Pulmonary artery endothelial cell (primary cell): ENCODE results near the gene MAP3K3. TPM values are rescaled to one million over a fixed set of nuclear protein-coding genes. Genes with fewer than 3 reads are reported as not detected.

ENCODE experiments used
- DNase-seq: peaks from one replicate; pipeline ENCODE4 v3.0.0-alpha.2; 2011; ENCODE audit warnings: low read depth, low spot score
- total RNA-seq: library from RNA; depleted of rRNA; stranded (reverse); fragments of >200 nt; gene quantifications from 2 replicates; pipeline ENCODE4 v1.2.3, GENCODE V29; 2014

MAP3K3 gene
- total RNA-seq, 1 donor from 2014 or later = 104 TPM

DNA sequence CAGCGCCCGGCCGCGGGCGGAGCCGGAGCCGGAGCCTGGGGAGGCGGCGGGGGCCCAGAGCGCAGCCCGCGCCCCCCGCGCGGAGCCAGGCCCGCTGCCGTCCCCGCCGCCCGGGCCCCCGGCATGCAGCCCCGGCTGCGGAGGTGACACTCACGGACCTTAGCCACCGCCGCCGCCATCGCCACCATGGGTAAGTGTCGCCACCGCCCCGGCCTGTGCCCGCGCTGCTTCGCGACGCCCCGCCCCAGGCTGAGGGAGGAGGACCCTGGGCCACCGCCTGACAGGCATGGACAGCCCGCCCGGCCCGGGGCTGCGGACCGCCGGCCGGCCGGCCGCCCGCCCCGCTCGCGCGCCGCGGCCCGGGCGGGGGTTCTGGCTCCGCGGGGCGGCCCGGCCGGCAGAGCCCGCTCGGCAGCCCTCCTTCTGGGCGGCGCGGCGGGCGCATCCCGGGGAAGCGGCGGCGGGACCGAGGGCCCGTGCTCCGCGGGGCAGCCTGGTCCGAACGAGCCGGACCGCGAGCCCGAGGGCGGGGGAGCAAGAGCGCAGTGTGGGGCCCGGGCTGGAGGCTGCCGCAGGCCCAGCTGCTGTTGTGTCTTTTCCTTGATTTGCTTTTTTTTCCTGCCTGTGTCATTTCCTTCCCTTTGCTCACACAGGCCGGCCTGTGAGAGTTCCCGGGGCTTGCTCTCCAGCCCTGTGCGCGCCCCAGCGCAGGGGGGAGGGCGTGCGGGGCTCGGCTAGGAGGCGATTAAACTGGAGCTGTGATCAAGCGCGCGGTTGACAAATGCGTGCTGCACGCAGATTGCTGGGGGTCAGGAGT lies 565 bp downstream of the MAP3K3 start:
- DNase-seq = peak; percentile 72

DNA sequence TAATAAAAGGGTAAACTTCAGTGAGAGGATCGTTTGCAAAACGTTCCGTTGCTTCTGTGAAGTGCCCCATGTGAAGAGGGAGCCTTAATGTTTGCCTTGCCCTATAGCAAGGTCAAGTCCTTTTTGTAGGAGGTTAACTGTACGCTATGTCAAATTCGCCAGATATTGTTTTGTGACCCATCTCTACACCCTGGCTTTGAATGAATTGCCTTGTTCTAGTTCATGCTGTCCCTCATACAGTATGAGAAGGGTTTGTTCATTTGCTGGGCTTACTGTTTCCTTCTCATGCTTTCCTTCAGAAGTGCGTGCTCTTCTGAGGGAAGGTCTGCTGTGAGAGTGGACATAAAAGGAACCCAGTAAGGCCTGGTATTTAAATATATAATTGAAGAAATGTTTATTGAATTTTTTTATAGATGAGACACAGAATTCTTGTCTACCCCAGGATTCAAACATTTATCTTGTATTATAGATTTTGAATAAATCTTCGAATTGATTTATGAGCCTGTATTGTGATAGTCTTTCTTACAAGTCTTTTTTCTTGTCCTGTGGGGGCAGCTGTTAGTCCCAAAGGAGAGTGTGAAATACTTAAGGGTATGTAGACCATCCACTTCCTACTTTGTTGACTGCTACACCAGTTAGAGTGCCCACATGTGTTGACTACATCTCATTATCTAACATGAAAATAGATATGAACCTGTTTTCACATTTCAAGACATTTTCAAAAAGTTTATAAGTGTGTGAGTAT lies 1.7 kb downstream of the MAP3K3 start:
- no peak for DNase-seq

DNA sequence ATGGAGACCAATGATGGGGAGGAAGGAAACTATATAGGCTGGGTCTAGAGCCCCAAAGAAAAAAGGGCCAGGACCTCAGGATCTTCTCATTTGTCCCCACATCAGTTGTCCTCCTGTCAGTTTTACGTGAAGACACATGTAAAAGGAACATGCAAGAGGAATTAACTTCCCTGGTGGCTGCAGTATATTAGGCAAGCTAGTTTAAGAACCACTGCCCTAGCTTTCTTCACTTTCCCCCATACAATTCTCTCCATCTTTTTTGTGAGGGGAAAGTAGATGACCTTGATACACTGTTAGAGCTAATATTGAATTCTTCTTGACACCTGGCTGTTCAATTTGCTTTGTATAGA lies 2.3 kb downstream of the MAP3K3 start:
- no peak for DNase-seq

DNA sequence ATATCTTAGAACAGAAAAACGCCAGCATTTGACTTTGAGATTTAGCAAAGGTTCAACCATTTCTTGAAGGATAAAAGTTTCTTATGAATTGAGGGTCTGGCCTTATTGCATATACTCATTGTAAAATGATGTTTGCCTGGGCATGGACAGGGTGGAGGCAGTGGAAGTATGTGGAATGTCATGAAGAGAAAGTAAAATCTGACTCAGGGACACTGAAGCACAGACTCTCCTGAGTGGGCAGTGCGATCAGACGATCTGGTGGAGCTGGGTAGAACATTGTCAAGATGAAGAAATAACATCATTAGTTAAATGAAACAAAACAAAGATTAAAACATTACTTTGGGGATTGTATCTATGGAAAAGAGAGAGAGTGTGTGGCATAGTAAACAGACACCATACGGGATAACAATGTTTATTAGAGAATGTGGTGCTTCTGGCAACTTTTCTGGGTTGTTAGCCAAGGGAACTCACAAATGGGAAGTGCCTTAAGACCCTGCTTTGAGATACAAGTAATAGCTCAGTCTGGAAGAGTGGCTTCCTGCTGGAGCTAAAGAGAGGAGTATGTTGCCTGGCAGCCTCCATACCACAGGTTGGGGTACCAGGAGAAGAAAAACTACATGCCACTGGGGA lies 4.4 kb downstream of the MAP3K3 start:
- DNase-seq = peak; percentile 19

DNA sequence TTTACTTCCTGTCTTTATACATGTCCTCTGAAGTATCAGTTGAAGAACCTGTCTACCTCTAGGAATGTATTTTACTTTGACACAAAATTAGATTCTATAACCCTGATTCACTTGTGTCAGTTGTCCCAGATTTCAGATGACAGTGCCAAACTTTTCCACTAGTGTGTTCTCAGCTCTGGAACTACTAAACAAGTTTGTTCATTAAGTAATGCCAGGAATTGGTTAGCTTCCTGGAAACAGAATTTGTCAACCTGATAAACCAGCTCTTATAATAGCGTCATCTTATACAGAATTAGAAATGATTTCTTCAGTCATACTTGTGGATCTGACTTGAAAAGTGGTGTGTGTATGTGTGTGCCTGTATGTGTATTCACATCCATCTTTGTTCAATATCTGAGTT lies 7.4 kb downstream of the MAP3K3 start:
- DNase-seq = peak; percentile 5

DNA sequence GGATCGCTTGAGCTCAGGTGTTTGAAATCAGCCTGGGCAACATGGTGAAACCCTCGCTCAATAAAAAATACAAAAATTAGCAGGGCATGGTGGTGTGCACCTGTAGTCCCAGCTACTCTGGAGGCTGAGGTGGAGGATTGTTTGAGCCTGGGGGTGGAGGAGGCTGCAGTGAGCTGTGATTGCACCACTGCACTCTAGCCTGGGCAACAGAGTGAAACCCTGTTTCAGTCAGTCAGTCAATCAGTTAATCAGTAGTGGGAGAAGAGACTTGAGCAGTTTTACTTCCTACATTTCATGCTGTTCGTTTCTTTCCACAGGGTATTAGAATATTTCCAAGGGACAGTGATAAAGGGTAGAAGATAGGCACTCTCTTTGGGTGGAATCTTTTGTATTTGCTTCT lies 8.8 kb downstream of the MAP3K3 start:
- DNase-seq = no peak

DNA sequence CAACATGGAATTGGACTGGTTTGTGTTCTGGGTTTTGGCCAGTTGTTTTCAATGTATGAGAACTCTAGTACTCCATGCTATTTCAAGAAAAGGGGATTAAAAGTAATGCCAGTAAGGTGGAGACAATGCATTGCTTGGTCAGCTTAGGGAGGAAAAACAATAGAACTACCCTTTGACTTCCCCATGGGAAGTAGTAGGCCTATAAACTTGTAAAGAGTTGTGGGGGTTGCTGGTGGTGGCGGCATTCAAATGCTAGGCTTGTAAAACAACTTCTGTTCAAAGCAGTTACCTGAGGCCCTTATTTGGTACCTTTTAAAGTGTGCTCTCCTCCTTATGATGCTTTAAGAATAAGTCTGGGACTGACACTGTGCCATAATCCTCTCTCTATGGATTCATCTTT lies 9.4 kb downstream of the MAP3K3 start:
- no peak for DNase-seq

DNA sequence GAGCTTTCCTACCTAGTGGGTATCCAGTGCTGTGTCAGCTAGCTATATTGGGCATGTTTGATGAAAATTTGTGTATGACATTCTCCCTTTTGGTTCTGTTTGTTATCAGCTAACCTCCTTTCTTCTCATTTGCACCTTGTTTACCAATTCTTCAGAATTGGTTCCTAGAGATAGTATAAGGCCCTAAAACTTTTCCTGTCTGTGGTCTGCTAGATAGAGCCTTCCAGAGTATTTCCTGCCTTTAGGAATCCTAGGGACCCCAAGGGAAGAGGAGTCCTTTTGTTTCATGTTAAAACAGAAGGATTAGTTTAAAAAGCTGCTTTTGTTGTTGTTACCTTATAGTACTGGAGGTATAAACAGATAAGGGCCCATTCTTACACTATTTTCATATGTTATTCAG lies 11.5 kb downstream of the MAP3K3 start:
- no peak for DNase-seq

DNA sequence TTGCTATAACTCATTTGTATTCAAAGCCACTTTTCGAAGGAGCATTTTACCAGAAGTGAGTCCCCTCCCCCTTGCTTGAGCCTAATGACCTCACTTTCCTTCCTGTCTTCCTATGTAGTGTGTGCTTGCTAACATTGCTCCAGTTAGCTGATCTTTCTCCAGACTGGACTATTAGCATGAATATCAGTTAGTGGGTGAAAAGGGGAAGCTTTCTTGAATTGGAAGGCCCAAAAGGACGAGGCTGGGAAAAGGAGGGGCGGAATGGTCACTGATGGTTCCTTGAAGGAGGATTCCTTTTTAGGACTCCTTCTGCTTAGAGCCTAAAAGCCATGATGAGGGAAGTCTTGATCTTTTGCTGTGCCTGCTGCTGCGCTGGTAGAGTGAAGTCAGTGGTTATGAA lies 11.9 kb downstream of the MAP3K3 start:
- peak; percentile 20 for DNase-seq

DNA sequence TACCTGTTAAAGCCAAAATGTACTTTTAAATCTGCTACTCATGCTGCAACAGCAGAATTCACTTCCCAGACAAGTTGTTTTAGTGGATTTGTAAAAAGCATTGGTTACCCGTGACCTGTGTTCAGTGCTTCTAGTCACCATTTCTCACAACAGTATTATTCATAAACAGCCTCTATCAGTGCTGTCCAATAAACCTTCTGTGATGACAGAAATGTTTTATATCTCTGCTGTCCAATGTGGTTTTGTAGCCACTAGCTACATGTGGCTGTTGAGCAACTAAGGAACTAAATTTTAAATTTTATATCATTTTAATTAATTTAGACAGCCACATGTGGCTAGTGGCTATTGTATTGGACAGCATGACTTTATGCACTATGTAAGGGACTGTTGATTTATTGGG lies 12.6 kb downstream of the MAP3K3 start:
- DNase-seq = no peak

DNA sequence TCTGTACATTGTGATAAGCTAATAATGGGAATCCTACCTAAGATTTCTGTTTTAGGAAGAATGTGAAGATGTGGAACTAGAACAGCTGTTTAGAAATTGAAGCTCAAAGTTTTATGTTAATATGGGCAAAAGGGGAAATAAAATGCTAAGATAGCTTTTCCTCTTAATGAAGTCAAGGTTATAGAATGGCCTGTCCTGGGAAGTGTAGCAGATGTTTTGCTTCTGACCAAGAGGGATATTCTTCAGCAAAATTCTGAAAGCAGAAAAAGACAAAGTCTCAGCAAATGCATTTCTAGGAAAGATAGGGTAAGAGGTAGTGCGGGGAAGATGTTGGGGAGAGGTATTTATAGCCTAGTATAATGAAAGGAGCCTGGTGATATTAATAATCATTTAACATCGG lies 13.1 kb downstream of the MAP3K3 start:
- no peak for DNase-seq

DNA sequence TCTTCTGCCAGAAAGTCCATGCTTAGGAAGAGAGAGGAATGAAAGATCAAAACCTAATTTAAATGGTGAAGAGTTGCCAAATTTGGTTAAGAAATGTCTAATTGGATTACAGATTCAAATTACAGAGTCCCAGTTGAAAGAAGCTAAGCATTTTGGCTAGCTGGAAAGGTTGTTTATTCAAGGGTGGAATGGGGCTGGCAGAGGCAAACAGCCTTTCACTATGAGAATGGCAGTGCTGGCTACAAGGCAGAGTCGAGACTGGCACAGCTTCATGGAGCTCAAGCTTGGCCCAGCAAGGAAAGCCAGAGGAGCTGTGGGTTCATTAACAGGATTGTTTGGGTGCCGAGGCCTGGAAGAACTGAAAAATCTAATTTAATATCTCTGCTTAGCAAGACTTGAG lies 13.6 kb downstream of the MAP3K3 start:
- no peak for DNase-seq

DNA sequence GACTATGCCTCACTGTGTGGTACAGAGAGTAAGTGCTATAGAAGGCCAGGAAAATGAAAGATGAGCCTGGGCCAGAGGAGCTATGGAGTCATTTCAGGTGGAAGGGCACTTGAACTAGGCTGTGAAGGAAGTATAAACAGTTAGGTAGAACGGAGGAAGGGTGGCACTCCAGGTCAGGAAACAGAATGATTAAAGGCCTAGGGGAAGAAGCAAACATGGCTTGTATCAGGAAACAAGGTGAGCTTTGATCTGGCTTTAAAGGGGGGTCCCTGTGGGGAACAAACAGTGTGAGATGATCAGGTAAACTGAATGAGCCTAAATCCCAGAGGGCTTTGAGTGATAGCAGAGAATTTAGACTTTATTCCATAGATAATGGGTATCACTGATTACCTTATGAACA lies 16.9 kb downstream of the MAP3K3 start:
- no peak for DNase-seq

DNA sequence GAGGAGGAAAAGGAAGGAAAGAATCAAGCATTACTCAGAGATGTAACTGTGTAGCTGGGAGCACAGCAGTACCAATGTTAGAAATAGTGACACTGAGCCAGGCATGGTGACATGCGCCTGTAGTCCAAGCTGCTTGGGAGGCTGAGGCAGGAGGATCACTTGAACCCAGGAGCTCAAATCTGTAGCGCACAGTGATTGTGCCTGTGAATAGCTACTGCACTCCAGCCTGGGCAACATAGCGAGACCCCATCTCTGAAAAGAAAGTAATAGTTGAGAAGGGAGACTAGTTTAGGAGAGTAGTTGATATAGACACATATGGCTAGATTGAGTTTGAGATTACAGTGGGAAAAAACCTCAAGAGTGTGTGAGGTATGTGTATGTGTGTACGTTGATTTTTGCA lies 17.8 kb downstream of the MAP3K3 start:
- no peak for DNase-seq

DNA sequence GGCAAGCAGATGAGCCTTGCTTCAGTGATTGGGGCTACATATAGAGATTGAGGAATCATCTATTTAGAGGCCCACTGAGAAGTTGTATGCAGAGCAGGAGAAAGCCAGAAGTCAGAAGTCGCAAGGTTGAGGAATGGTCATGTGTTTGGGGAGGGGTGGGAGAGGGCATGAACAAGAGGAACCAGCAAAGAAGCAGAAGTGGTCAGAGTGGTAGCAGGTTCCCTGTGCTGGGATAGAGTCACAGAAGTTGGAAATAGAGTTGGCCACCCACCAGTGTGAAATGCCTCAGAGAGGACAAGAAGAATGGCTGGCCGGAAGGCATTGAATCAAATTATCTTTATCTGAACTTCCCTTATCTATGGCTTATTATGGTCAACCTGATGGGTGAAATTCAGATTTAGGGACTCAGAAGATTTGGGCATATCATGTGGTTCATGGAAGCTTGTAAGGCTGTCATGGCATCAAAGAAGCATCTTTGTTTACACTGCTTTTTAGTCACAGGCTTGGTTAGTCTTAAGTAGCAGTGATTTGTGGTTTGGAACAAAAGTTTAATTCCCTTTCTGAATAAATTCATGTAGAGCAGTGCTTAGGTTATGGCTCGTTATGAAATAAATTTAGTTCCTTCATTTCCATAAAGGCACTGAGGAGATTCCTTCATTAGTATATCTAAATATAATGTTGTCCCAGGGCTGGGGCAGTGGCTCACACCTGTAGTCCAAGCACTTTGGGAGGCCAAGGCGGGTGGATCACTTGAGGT lies 19.7 kb downstream of the MAP3K3 start:
- DNase-seq = no peak

DNA sequence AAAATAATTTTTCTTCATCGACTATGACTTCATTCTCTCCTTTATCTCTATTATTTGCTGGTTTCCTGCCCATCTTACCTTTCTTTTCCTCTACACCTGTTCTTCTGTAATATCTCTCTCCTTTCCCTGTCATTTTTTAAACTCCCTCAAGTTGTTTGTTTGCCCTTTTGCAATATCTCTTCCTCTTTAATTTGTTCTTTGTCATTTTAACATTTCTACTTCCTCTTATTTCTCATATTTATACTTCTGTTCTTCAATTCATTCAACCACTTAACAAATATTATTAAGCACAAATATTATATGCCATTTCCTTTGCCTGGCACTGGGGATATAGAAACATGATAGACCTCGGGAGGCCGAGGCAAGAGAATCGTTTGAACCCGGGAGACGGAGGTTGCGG lies 22.6 kb downstream of the MAP3K3 start:
- no peak for DNase-seq

DNA sequence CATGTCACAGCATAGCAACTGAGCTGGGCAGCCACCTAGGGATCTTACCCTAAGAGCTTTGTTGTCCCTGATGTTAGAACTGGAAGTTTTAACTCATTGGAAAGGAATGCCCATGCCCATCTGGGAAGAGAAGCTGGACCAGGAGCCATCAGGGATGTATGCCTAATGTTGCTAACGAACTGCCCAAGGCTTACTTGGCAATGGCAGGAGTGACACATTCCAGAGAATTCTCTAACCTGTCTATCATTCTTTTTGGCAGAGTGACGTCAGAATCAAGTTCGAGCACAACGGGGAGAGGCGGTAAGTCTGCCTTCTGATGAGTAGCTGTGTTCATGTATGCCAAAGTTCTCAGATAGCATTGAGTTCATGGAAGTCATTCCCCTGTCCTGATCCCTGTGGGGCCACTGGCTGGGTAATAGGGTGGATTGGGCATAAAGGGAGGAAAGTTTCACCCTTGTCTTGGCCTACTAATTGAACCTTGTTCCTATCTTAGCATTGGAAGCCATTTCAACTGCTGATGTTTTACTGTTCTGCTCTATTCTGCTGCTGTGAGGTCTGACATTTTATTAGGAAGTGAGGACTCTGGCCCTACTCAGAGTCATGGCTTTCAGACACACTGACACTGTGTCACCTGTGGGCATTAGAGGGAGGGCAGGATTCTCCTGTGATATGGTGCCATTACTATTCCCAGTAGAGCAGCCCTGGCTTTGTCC lies 23.7 kb downstream of the MAP3K3 start:
- no peak for DNase-seq

DNA sequence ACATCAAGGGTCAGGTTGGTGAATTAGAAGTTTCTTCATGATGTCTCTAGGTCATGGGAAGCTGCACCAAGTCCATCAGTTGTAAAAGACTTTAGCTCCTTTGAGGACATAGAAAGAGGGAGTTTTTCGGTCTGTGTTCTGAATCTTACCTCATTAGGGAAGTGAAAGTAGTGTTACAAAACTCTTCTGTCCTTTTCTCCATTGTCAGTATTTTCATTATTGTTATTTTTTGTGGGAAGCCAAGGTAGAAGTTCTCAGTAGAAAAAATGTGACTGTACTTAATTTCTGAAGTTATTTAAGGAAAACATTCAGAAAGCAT lies 24.2 kb downstream of the MAP3K3 start:
- DNase-seq = no peak

DNA sequence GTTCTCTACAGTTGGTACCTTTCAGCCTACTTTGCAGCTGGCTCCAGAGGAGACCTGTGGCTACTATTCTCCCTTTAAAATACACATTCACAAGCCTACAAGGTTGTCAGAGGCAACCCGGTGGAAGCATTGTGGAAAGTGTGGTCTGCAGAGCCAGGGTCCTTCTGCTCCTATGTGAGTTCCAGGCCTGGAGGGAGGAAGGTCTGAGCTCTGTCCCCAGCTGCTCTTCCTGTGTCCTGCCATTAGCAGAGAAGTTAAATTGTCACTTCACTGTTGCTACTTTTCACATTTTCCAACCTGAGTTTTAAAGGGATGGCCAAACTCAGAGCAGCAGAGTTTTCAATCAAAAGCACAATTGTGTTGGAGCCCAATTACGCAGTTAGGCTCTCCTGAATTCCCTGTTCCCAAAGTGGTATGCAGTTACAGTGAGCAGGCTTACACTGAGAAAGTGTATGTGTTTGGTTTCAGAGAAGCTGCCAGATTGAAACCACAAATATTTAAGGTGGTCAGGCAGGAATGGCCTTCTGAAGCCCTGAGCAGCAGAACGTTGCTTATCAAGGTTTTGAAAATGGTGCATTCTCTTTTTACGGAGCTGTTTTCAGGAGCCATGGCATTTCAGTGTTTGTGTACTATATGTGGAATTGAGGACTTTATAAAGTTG lies 25.0 kb downstream of the MAP3K3 start:
- DNase-seq = no peak

DNA sequence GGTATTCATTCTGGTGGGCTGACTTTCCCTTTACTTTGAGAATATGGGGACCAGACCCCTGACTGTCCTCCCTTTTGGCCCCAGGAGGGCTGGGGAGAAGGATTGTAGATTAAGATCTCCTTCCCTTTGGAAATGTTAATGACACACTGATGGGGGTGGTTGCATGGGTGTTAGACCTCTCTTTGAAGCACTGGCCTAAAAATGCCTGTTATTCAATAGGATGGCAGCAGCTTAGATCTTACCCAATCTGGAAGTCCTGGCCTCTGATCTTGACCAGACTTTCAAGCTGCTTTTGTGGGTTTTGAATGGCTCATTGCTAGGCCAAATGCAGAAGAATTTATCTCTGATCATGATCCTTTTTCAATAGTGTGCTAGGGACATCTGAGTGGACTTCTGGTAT lies 25.7 kb downstream of the MAP3K3 start:
- DNase-seq = no peak

DNA sequence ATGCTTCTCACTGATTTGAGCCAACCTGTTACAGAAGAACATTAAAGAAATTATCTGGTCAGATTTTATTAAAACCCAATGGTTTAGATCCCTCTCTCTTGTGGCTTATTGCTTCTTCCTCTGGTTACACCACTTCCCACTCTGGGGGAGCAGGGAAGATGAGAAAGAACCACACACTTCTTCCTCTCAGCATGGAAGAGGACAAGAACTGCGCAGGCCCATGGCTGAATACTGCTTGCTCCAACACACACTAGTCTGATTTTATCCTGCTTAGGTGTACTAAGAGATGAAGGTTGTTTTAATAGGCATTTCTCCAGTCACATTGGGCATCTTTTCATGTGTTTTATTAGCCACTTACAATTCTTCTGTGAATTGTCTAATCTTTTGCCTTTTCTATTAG lies 27.6 kb downstream of the MAP3K3 start:
- DNase-seq = no peak
